Central memory CD8-positive, alpha-beta T cell (primary cell): Measurements from ENCODE around the gene ST6GALNAC6.
"Not testable (repeated sequence)": the region's sequence is repeated elsewhere in the genome, so short reads cannot be mapped to it uniquely, and the experiment has no call there.

Source experiments
- ATAC-seq: fragments of 150-1000 bp; cut with Tn5 transposase; replicated peaks from 2 replicates; pipeline ENCODE4 v1.10.0; 2022; ENCODE audit warnings: mild to moderate bottlenecking, moderate FRiP score, moderate number of reproducible peaks; ENCODE audit not compliant: poor library complexity, severe bottlenecking; ENCODE audit errors: extremely low read depth
- DNase-seq, 2 donors: peaks; one replicate each; pipeline ENCODE4 v3.0.0; 2021; ENCODE audit warnings: low spot score in 2 of 2
- H3K27ac Mint-ChIP-seq: one replicate; pipeline ENCODE4 v1.8.0; 2022; ENCODE audit warnings: low read depth, mild to moderate bottlenecking, moderate library complexity, mixed read lengths
- H3K27me3 Mint-ChIP-seq: one replicate; pipeline ENCODE4 v1.8.0; 2022; ENCODE audit warnings: mixed read lengths
- H3K36me3 Mint-ChIP-seq: one replicate; pipeline ENCODE4 v1.8.0; 2022; ENCODE audit warnings: mild to moderate bottlenecking, moderate library complexity, mixed read lengths; ENCODE audit not compliant: insufficient read depth
- H3K4me1 Mint-ChIP-seq: one replicate; pipeline ENCODE4 v1.8.0; 2022; ENCODE audit warnings: mixed read lengths
- H3K4me3 Mint-ChIP-seq: one replicate; pipeline ENCODE4 v1.8.0; 2022; ENCODE audit warnings: mild to moderate bottlenecking, moderate library complexity, mixed read lengths
- H3K9me3 Mint-ChIP-seq: one replicate; pipeline ENCODE4 v1.8.0; 2022; ENCODE audit warnings: mixed read lengths

Gene ST6GALNAC6

GRCh38 chr9:127876764-127877562 is 22.4 kb downstream of the ST6GALNAC6 start:
- no peaks in the 10 kb centered on the region for H3K9me3 Mint-ChIP-seq
- no peak overlapping the region for H3K4me3 Mint-ChIP-seq
- H3K36me3 Mint-ChIP-seq: peaks cover 6% of the 10 kb centered on the region
- H3K4me1 Mint-ChIP-seq: no peaks in the 10 kb centered on the region
- DNase-seq (no peak), ATAC-seq (no peak)
- no peak overlapping the region for H3K27ac Mint-ChIP-seq
- no peaks in the 10 kb centered on the region for H3K27me3 Mint-ChIP-seq

- Mint-ChIP-seq H3K4me1 (no peaks in the 10 kb centered on the region), H3K27me3 (no peaks in the 10 kb centered on the region), H3K27ac (no peak overlapping the region), H3K9me3 (no peaks in the 10 kb centered on the region), H3K4me3 (no peak overlapping the region), H3K36me3 (peaks cover 6% of the 10 kb centered on the region)
- ATAC-seq: no peak
- DNase-seq: no peak
Measured at GRCh38 chr9:127876026-127876763, 23.2 kb downstream of the ST6GALNAC6 start.

DNA sequence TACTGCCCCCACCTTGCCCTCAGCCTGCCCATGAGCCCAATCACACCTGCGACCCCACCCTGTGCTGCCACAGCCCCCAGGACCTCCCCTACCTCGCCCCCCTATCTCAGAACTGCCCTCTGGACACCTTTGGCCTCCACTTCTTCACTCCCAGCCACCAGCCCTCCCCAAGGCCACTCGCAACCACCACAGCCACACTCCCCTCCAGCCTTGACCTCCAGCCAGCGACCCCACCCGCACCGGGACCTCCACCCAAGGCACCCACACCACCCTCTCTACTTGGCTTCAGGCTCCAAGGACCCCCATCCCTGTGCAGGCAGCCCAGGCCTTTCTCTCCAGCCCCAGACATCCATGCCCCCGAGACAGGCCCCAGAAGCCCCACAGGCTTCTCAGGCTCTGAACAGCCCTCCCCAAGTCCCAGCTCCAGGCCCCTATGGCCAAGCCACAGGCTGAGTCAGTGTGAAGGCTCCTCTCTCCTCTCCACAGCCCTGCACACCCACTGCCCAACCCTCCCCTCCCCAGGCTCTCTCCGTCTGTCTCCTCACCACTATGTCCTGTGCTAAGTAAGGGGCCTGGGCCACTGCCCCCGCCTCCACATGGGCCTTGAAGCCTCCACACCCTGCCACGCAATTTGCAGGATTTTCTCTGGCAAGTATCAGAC is 24.0 kb downstream of the ST6GALNAC6 start:
- Mint-ChIP-seq H3K27me3 (no peaks in the 10 kb centered on the region), H3K36me3 (peaks cover 6% of the 10 kb centered on the region), H3K4me3 (no peak overlapping the region), H3K4me1 (no peaks in the 10 kb centered on the region), H3K27ac (no peak overlapping the region), H3K9me3 (no peaks in the 10 kb centered on the region)
- DNase-seq (no peak), ATAC-seq (no peak)

GRCh38 chr9:127874301-127875221 is 24.8 kb downstream of the ST6GALNAC6 start:
- Mint-ChIP-seq H3K27me3 (no peaks in the 10 kb centered on the region), H3K4me1 (no peaks in the 10 kb centered on the region), H3K4me3 (no peak overlapping the region), H3K9me3 (no peaks in the 10 kb centered on the region), H3K36me3 (peaks cover 6% of the 10 kb centered on the region), H3K27ac (no peak overlapping the region)
- no peak for ATAC-seq
- no peak for DNase-seq

GRCh38 chr9:127873886-127874285 is 25.5 kb downstream of the ST6GALNAC6 start:
- Mint-ChIP-seq H3K4me3 (no peak overlapping the region), H3K9me3 (no peaks in the 10 kb centered on the region), H3K27me3 (no peaks in the 10 kb centered on the region), H3K27ac (no peak overlapping the region), H3K36me3 (peaks cover 4% of the 10 kb centered on the region), H3K4me1 (no peaks in the 10 kb centered on the region)
- ATAC-seq (no peak), DNase-seq (no peak)

DNA sequence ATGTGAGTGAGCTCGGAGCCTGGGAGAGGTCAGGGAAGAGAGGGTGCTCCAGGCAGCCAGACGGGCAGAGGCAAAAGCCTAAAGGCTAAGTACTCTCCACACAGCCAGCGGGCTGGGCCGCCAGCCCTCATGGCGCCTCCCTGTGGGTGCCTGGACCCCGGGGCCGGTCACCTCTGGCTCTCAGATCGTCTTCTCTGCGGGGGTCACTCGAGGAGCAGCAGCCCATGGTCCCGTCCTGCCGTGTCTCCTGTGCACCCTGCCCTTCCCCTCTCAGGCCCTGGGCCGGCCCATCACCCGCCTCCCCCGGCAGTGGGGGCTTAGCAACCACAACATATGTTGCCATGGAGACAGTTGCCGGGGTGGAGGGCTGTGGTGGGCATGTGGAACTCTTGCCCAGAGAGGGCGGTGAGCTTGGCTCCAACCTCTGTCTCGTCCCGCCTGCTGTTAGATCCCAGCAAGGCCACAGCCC is 26.1 kb downstream of the ST6GALNAC6 start:
- no peak for ATAC-seq
- no peak overlapping the region for H3K27ac Mint-ChIP-seq
- H3K9me3 Mint-ChIP-seq: no peaks in the 10 kb centered on the region
- H3K27me3 Mint-ChIP-seq: no peaks in the 10 kb centered on the region
- H3K4me1 Mint-ChIP-seq: no peaks in the 10 kb centered on the region
- peaks cover 5% of the 10 kb centered on the region for H3K36me3 Mint-ChIP-seq
- no peak overlapping the region for H3K4me3 Mint-ChIP-seq
- no peak for DNase-seq

- peaks cover 5% of the 10 kb centered on the region for H3K36me3 Mint-ChIP-seq
- no peaks in the 10 kb centered on the region for H3K4me1 Mint-ChIP-seq
- no peak for ATAC-seq
- H3K27me3 Mint-ChIP-seq: no peaks in the 10 kb centered on the region
- DNase-seq: no peak
- no peak overlapping the region for H3K27ac Mint-ChIP-seq
- no peaks in the 10 kb centered on the region for H3K9me3 Mint-ChIP-seq
- H3K4me3 Mint-ChIP-seq: no peak overlapping the region
Measured at GRCh38 chr9:127872369-127873222, 26.8 kb downstream of the ST6GALNAC6 start.

GRCh38 chr9:127871531-127871930 is 27.9 kb downstream of the ST6GALNAC6 start:
- no peak overlapping the region for H3K4me3 Mint-ChIP-seq
- ATAC-seq (no peak), DNase-seq (no peak)
- H3K36me3 Mint-ChIP-seq: peaks cover 5% of the 10 kb centered on the region
- no peaks in the 10 kb centered on the region for H3K9me3 Mint-ChIP-seq
- H3K27ac Mint-ChIP-seq: peak overlapping the region; percentile 14
- no peaks in the 10 kb centered on the region for H3K27me3 Mint-ChIP-seq
- H3K4me1 Mint-ChIP-seq: no peaks in the 10 kb centered on the region

DNA sequence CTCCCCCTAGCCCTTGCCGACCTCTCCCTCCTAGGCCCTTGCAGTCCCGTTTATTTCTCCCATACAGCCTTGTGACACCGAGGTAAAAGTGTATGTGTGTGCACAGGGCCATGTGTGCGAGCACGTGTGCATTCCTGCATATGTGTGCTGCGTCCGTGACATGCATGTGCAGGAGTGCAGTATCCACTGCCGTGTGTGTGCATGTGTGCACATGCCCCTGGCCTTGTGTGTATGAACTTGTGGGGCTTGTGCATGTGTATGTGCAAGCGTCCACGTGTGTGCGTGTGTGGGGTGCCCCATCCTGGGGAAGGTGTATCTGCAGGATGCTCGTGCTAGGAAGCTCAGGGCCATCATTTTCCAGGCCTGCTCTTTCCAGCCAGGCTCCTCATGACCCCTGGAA is 28.5 kb downstream of the ST6GALNAC6 start:
- Mint-ChIP-seq H3K27ac (no peak overlapping the region), H3K9me3 (no peaks in the 10 kb centered on the region), H3K4me1 (peaks cover 1% of the 10 kb centered on the region), H3K27me3 (no peaks in the 10 kb centered on the region), H3K36me3 (peaks cover 5% of the 10 kb centered on the region), H3K4me3 (no peak overlapping the region)
- DNase-seq (no peak), ATAC-seq (no peak)

DNA sequence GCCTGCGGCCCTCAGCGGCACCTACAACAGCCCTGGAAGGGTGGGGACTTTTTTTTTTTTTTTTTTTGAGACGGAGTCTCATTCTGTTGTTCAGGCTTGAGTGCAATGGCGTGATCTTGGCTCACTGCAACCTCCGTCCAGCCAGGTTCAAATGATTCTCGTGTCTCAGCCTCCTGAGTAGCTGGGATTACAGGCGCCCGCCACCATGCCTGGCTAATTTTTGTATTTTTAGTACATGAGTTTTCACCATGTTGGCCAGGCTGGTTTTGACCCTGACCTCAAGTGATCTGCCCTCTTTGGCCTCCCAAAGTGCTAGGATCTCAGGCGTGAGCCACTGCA is 29.3 kb downstream of the ST6GALNAC6 start:
- not testable (repeated sequence) for H3K27me3 Mint-ChIP-seq, H3K36me3 Mint-ChIP-seq

GRCh38 chr9:127869310-127870152 is 29.9 kb downstream of the ST6GALNAC6 start:
- no peaks in the 10 kb centered on the region for H3K27me3 Mint-ChIP-seq
- H3K4me3 Mint-ChIP-seq: no peak overlapping the region
- peak; percentile 52 to 68 for DNase-seq
- peaks cover 12% of the 10 kb centered on the region for H3K4me1 Mint-ChIP-seq
- no peaks in the 10 kb centered on the region for H3K9me3 Mint-ChIP-seq
- H3K36me3 Mint-ChIP-seq: peaks cover 4% of the 10 kb centered on the region
- ATAC-seq: no peak
- no peak overlapping the region for H3K27ac Mint-ChIP-seq

More for the DNA sequence above, 29.3 kb downstream of the ST6GALNAC6 start:
- H3K4me3 Mint-ChIP-seq, ATAC-seq, H3K4me1 Mint-ChIP-seq, DNase-seq, H3K9me3 Mint-ChIP-seq, H3K27ac Mint-ChIP-seq: not testable (repeated sequence)
